IPS DF 6.9 (cell line): ENCODE data around the gene CIAO1.
"Not testable (repeated sequence)": the region's sequence is repeated elsewhere in the genome, so short reads cannot be mapped to it uniquely, and the experiment has no call there.

Experiments used
- DNase-seq: peaks from one replicate; pipeline ENCODE4 v3.0.0-alpha.2; 2013; ENCODE audit warnings: low read depth, low spot score
- H3K27ac ChIP-seq: one replicate; pipeline ENCODE4 v1.5.1; 2013; ENCODE audit warnings: low read length, control low read depth
- H3K27me3 ChIP-seq: 2 replicates; pipeline ENCODE4 v1.6.1; 2013; ENCODE audit warnings: mild to moderate bottlenecking, low read length; ENCODE audit not compliant: control insufficient read depth, insufficient read depth
- H3K36me3 ChIP-seq: 2 replicates; pipeline ENCODE4 v1.6.1; 2013; ENCODE audit warnings: low read length; ENCODE audit not compliant: control insufficient read depth, insufficient read depth
- H3K4me1 ChIP-seq: 2 replicates; pipeline ENCODE4 v1.6.1; 2013; ENCODE audit warnings: low read length; ENCODE audit not compliant: control insufficient read depth, insufficient read depth
- H3K4me3 ChIP-seq: 2 replicates; pipeline ENCODE4 v1.5.1; 2013; ENCODE audit warnings: mild to moderate bottlenecking, low read length
- H3K9me3 ChIP-seq: 2 replicates; pipeline ENCODE4 v1.6.1; 2013; ENCODE audit warnings: low read length, inconsistent platforms; ENCODE audit not compliant: control insufficient read depth, insufficient read depth
- WGBS: extraction: QIAGEN DNeasy Blood & Tissue Kit; methylation state at CpG from one replicate; pipeline ENCODE4 v1.1.7; 2013; ENCODE audit warnings: mixed read lengths, missing lambda C conversion rate; ENCODE audit not compliant: insufficient read length, insufficient coverage; 5-methylcytosine and 5-hydroxymethylcytosine counted together

Gene CIAO1

DNA sequence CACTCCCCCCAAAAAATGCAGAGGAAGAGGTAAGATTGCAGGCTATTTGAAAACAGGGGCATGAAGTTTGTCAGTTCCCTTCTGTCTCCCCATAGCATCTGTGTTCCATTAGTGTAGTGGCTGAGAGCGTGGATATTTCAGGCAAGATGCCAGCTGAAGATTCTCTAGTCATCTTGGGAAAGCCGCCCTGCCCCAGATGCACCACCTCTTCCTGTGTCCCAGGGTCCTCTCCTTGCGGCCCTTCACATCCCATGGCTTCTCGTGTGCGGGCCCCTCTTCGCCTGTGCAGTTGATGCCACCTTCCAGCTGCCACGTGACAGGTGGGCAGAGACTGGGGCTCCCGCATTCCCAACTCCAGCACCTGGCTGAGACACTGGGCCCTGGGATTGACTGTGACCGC is 16.4 kb upstream of the CIAO1 start:
- DNase-seq, result no peak
- no CpG with 5 or more reads among the region's 9 CpGs for WGBS
- no peaks in the 10 kb centered on the region for H3K4me1 ChIP-seq

DNA sequence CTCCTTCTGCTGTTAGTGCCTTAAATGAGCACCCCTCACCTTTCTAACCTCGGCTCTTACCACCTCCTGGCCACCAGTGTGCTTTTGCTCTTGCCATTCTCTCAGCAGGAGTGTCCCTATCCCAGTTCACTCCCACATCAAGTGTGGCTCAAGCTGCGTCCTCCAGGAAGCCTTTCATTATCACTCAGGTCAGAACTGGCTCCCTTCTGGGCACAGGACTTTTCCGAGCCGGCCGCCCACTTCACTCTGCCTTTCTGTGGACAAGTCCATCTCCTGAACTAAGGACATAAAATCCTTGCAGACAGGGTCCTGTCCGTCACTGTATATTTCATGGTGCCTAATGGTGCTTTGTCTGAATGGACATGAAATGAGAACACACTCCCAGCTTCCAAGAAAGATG is 15.8 kb upstream of the CIAO1 start:
- Histone ChIP-seq H3K4me3 (no peak overlapping the region), H3K4me1 (no peaks in the 10 kb centered on the region), H3K27me3 (no peaks in the 10 kb centered on the region), H3K27ac (no peak overlapping the region), H3K9me3 (no peaks in the 10 kb centered on the region), H3K36me3 (peaks cover 13% of the 10 kb centered on the region; the same call in 1 of the 2 replicates)
- WGBS, result no CpG with 5 or more reads among the region's 6 CpGs
- DNase-seq, result no peak

More for the DNA sequence above, 16.4 kb upstream of the CIAO1 start:
- Histone ChIP-seq H3K27ac (no peak overlapping the region), H3K9me3 (no peaks in the 10 kb centered on the region), H3K4me3 (no peak overlapping the region), H3K27me3 (no peaks in the 10 kb centered on the region), H3K36me3 (peaks cover 13% of the 10 kb centered on the region; the same call in 1 of the 2 replicates)

DNA sequence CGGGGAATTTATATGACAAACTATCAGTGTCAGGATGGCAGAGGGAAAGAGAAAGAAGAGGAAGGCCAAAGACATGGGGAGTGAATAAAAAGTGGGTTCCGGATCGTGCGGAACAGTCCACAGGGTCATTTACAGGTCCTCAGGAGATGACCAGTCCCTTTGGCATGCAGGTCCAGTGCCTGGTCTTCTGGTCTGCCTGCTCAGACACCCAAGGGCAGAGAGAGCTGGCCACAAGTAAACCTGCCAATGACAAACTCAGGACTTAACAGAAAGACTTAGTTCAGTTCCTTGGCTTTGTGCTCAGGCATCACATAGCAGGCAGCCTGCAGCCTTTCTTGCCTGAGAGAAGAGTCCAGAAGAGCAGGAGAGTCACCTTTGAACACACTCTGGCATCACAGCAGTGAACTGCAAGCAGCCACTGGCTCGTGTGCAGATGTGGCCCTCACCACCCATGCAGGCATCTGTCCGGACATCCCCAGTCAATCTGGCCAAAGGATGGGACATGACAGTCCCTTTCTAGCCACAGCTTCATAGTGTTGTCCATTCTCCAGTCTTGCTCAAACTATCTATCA is 14.2 kb upstream of the CIAO1 start:
- DNase-seq, result no peak

DNA sequence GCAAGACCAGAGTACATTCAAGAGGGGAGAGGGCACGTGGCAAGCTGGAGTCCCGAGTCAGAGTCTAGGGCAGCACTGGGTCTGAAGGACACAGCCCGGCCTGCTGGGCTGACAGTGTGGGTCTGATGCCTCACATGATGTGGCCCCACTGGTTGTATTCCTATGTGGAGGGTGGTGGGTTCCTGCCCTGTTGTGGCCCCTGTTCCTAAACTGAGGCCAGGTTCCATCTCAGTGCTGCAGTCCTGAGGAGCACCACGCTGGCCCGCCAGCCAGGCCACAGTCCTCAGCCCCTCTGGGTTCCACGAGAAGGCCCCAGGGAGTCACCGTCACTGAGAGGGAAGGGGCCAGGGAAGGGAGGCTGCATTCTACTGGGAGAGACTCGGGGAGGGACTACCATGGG is 13.5 kb upstream of the CIAO1 start:
- no peaks in the 10 kb centered on the region for H3K27me3 ChIP-seq
- no peaks in the 10 kb centered on the region for H3K4me1 ChIP-seq
- no peak for DNase-seq
- WGBS, result no CpG with 5 or more reads among the region's 8 CpGs
- H3K36me3 ChIP-seq, result peaks cover 13% of the 10 kb centered on the region; the same call in 1 of the 2 replicates
- H3K9me3 ChIP-seq, result no peaks in the 10 kb centered on the region
- no peak overlapping the region for H3K4me3 ChIP-seq
- no peak overlapping the region for H3K27ac ChIP-seq

More for the DNA sequence above, 14.2 kb upstream of the CIAO1 start:
- WGBS, result no CpG with 5 or more reads among the region's 6 CpGs
- peaks cover 13% of the 10 kb centered on the region; the same call in 1 of the 2 replicates for H3K36me3 ChIP-seq
- H3K4me3 ChIP-seq, result no peak overlapping the region
- no peaks in the 10 kb centered on the region for H3K4me1 ChIP-seq
- no peaks in the 10 kb centered on the region for H3K9me3 ChIP-seq
- H3K27me3 ChIP-seq, result no peaks in the 10 kb centered on the region
- no peak overlapping the region for H3K27ac ChIP-seq

DNA sequence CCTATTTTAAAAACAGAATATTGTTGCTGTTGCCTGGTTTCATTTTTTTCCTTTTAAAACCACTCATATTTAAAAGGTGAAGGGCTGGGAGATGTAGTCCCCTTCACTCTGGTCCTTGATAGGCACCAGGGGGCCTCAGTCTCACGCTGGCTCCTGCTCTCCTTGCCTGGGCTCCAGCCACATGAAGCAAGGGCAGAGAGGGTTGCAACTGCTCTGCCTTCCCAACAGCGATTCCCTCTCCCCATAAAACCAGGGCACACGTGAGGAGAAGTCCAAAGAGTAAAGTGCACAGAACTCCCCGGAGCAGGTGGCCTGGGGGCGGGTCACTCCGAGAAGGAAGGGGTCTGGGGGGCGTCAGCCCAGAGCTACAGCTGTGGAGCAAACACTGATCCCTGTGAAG is 13.0 kb upstream of the CIAO1 start:
- no peak for DNase-seq
- H3K27ac ChIP-seq, result no peak overlapping the region
- no peaks in the 10 kb centered on the region for H3K4me1 ChIP-seq
- H3K4me3 ChIP-seq, result no peak overlapping the region; the same call in 1 of the 2 replicates
- WGBS, result no CpG with 5 or more reads among the region's 7 CpGs
- H3K27me3 ChIP-seq, result no peaks in the 10 kb centered on the region
- H3K36me3 ChIP-seq, result peaks cover 13% of the 10 kb centered on the region; the same call in 1 of the 2 replicates
- H3K9me3 ChIP-seq, result no peaks in the 10 kb centered on the region

DNA sequence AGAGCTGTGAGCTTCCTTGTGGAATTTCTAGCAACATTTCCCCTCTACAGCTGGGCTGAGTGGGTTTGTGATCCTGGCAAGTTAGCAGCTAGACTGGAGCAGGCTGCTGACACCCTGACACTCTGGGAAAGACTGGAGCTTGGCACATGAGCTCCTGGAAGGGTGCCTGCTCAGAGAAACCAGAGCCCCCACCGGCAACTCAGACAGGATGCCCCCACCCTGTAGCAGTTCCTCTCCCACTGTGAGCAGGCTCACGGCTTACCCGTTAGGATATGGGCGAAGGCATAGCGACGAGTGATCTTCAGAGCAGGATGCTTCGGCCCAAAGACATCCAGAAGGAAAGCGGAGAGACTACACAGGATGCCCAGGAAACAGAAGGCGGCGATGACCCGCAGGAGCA is 11.5 kb upstream of the CIAO1 start:
- H3K4me3 ChIP-seq, result no peak overlapping the region
- no CpG with 5 or more reads among the region's 11 CpGs for WGBS
- H3K36me3 ChIP-seq, result peaks cover 13% of the 10 kb centered on the region; the same call in 1 of the 2 replicates
- H3K27ac ChIP-seq, result no peak overlapping the region
- no peaks in the 10 kb centered on the region for H3K27me3 ChIP-seq
- H3K9me3 ChIP-seq, result no peaks in the 10 kb centered on the region
- no peaks in the 10 kb centered on the region for H3K4me1 ChIP-seq
- DNase-seq, result no peak

DNA sequence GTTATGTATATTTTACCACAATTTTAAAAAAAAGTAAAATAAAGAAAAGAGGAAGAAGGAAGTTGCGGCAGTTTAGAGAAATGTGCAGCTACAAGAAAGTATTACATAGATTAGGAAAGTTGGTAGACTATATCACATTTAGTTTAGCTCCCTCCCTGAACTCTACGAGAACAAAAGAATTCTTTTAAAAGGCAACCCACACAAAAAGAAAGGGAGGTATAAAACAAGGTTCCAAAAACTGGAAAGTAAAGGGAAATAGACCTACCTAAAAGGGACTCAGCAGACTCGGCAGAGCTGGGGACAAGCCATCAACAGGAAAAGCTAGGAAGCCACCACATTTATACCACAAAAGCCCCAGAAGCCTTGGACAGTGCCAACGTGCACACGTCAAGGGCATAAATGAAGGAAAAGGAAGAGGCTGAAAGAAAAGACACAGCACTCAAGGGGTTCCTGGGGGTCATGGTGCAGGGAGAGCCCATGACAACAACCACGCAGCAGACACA is 9.4 kb upstream of the CIAO1 start:
- DNase-seq, result no peak
- no peaks in the 10 kb centered on the region for H3K4me1 ChIP-seq
- no CpG with 5 or more reads among the region's 6 CpGs for WGBS

DNA sequence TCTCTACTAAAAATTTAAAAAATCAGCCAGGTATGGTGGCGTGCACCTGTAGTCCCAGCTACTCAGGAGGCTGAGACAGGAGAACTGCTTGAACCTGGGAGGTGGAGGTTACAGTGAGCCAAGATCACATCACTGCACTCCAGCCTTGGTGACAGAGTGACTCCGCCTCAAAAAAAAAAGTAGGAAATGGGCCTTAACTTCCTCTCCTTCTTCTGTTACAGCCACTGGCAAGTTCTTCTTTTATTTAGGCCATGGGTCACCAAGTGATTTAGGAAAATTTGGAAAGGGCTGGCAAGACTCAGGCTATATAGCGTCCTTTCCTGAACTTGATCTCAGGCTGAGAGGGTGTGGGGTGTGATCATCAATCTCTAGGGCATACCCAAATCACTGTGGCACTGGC is 8.3 kb upstream of the CIAO1 start:
- not testable (repeated sequence) for H3K4me3 ChIP-seq, H3K27me3 ChIP-seq, H3K36me3 ChIP-seq, H3K27ac ChIP-seq, H3K4me1 ChIP-seq, DNase-seq, H3K9me3 ChIP-seq
- no CpG with 5 or more reads among the region's 3 CpGs for WGBS

More for the DNA sequence above, 9.4 kb upstream of the CIAO1 start:
- no peak overlapping the region for H3K4me3 ChIP-seq
- H3K9me3 ChIP-seq, result no peaks in the 10 kb centered on the region
- H3K27me3 ChIP-seq, result no peaks in the 10 kb centered on the region
- H3K27ac ChIP-seq, result no peak overlapping the region
- H3K36me3 ChIP-seq, result peaks cover 13% of the 10 kb centered on the region; the same call in 1 of the 2 replicates

DNA sequence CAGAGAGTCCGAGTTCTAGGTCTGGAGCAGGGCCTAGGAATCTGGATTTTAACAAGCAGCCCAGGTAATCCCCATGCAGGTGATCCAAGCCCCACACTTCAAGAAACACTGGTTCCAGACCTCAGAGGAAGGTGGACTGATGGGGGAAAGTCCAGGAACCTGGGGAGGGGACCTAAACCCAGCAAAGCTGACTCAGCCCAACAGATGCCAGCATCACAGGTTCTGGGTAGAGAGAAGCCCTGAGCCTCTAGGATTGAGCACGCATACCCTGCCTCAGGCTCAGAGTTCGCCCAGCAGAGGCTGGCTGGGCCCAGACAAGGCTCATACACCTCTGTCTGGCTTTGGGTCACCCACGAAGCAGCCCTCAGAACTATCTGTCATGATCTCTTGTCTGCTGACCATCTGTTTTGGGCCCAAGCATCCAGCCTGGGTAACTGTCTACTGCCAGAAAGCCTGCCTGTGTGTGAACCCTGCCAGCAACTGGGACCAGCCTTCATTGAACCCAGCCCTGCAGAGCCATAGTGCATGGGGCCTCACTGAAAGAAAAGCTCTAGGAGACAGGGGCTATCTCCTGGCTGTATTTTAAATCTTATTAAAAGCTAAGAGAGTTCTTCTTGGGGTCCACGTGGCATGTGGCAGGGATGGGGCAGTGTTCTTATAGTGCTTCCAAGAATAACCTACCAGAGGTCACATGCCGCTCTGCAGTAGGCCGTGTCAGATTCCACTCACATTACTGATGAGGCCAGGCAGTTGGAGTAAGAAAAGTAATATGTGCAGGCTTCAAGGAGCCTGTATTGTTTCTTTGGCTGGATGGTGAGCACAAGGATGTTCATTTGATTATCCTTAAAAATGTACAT is 7.6 kb upstream of the CIAO1 start:
- Histone ChIP-seq H3K4me3 (no peak overlapping the region), H3K4me1 (no peaks in the 10 kb centered on the region), H3K9me3 (no peaks in the 10 kb centered on the region), H3K27ac (no peak overlapping the region), H3K27me3 (no peaks in the 10 kb centered on the region), H3K36me3 (peaks cover 5% of the 10 kb centered on the region; the same call in 1 of the 2 replicates)
- WGBS, result no CpG with 5 or more reads among the region's 7 CpGs
- DNase-seq, result no peak

DNA sequence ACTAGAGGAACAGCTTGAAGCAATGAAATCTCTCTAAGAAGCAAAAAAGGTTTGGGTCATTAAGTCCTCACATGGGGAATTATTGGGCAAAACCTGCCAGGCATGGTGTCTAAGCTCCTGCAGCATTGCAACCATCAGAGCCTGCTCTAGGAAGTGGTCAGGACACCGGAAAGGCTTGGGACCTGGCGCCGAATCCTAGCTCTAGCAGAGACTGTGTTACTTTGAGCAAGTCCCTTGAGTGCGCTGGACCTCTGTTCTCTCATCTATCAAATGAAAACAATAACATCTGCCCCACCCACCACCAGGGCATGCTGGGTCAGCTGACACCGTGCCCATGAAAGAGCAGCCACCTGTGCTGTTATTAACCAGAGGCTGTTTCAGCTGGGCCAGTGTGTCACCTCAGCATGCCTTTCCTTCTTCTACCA is 6.5 kb upstream of the CIAO1 start:
- Histone ChIP-seq H3K36me3 (no peaks in the 10 kb centered on the region), H3K27me3 (no peaks in the 10 kb centered on the region), H3K4me3 (no peak overlapping the region), H3K27ac (no peak overlapping the region), H3K9me3 (no peaks in the 10 kb centered on the region), H3K4me1 (no peaks in the 10 kb centered on the region; the same call in 1 of the 2 replicates)
- WGBS, result no CpG with 5 or more reads among the region's 5 CpGs
- no peak for DNase-seq
